MM.1S (cell line): ENCODE measurements around the gene OR52E8.

Source experiments
- EZH2 ChIP-seq: fragments of 300-600 bp; sonication (generic); optimal IDR thresholded peaks from 2 replicates; pipeline ENCODE3; 2017; ENCODE audit warnings: low read depth, mild to moderate bottlenecking, antibody characterized with exemption, low read length, mixed read lengths
- EZH2phosphoT487 ChIP-seq: fragments of 300-600 bp; sonication (generic); IDR thresholded peaks from 2 replicates; pipeline ENCODE4 v1.6.1; 2018; ENCODE audit warnings: antibody characterized with exemption, low read length
- TF ChIP-seq, protein P1 (sequence below): fragments of 300-600 bp; sonication (generic); IDR thresholded peaks from 2 replicates; pipeline ENCODE4 v1.5.1; 2016; ENCODE audit warnings: antibody characterized with exemption, low read length, mixed read lengths

DNA sequence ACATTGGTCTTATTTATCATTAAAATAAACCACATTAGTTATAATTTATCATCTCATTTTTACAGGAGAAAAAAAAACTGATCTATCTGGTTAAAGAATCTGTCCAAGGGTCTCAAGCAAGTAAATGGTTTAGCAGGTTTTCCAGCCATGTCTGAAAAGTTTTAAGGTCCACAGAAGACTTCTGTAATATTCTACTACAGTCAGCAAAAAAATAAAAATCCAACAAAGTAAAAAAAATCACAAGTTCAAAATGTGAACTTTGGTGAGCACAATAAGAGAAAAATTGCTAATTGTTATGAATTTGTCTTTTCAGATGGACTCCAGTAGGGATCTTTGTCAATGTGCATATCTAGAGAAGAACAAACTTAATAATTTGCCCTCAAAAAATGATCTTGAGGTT is 24.3 kb upstream of the OR52E8 start:
- TF ChIP-seq EZH2 (no peak), EZH2phosphoT487 (no peak)
- TF ChIP-seq, protein P1, sequence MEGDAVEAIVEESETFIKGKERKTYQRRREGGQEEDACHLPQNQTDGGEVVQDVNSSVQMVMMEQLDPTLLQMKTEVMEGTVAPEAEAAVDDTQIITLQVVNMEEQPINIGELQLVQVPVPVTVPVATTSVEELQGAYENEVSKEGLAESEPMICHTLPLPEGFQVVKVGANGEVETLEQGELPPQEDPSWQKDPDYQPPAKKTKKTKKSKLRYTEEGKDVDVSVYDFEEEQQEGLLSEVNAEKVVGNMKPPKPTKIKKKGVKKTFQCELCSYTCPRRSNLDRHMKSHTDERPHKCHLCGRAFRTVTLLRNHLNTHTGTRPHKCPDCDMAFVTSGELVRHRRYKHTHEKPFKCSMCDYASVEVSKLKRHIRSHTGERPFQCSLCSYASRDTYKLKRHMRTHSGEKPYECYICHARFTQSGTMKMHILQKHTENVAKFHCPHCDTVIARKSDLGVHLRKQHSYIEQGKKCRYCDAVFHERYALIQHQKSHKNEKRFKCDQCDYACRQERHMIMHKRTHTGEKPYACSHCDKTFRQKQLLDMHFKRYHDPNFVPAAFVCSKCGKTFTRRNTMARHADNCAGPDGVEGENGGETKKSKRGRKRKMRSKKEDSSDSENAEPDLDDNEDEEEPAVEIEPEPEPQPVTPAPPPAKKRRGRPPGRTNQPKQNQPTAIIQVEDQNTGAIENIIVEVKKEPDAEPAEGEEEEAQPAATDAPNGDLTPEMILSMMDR: no peak
